Activated T-cell treated with anti-CD3 and anti-CD28 coated beads for 48 hours (primary cell): Measurements from ENCODE around the gene MAP4K4.

Source experiments
- DNase-seq: peaks from one replicate; pipeline ENCODE4 v3.0.0-alpha.2; 2020; ENCODE audit warnings: low read depth

MAP4K4 gene

DNA sequence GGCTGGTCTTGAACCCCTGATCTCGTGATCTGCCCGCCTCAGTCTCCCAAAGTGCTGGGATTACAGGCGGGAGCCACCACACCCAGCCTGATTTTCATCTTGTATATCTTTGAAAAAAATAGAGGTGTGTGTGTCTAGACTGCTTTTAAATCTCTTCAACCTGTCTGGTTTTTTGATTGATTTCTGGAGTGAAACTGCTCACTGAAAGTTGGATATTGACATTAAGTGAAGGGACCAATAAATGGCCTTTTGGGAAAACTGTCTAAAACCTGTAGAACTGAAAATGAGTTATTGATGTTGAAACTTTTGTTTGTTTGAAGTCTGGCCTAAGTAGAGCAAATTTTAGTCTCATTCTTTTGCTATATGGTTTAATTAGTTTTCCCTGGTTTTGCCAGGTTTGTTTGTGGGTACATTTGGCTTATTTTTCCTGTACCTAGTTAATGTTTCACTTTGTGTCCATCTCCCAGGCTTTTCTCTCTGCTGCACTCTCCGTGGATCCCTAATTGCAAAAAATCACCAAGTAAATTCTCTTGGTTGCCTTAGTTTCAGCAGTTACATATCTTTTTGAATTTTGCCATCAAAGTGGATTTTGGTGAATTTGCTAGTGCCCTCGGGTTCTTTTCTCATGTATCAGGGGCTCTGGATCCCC, 144.3 kb downstream of the MAP4K4 start:
- no peak for DNase-seq

GRCh38 chr2:101842471-101842870, 145.0 kb downstream of the MAP4K4 start:
- no peak for DNase-seq

GRCh38 chr2:101843048-101843447, 145.5 kb downstream of the MAP4K4 start:
- DNase-seq = no peak

DNA sequence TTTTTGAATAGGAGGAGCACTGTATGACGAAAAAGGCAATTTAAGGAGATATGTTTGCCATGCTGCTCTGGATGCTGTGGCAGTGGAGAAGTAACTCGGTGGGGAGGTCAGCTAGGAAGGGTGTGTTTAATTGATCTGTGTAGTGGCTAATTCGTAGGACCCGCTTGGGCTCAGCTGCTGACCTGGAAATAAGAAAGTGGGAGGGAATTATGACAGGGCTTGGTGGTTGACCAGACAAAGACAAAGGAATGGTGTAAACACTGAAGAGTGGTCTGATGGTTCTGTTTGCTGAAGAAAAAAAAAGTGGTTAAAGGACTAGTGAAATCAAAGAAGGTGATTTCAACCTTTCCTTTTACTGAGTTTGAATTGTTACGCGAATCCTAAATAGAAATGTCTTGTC, 146.0 kb downstream of the MAP4K4 start:
- DNase-seq = no peak

DNA sequence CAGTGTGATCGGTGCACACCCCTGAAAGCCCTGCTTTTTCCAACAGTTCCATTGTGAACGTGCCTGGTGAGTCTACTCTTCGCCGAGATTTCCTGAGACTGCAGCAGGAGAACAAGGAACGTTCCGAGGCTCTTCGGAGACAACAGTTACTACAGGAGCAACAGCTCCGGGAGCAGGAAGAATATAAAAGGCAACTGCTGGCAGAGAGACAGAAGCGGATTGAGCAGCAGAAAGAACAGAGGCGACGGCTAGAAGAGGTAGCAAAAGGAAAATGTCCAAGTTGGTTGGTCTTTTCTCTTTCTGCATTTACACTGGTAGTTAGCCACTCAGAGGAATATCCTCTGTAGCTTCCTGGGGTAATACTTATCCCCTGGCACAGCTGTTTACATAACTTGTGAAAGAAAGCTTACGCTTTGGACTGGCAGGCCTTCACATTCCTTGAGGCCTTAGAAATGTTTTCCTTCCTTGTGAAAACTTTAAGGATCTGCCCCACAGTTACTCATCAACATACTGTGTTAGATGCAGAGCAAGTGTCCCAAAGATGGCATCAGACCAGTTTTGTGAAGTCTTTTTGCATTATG, 146.6 kb downstream of the MAP4K4 start:
- no peak for DNase-seq

DNA sequence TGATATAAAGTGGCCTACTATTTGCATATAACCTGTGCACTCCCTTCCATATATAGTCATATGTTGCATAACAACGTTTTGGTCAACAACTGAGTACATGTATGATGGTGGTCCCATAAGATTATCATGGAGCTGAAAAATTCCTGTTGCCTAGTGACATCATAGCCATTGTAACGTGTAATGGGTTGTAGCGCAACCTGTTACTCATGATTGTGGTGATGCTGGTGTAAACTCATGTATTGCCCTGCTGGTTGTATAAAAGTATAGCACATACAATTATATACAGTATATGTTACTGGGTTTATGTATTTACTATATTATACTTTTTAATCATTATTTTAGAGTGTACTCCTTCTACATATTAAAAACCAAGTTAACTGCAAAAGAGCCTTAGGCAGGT, 149.5 kb downstream of the MAP4K4 start:
- DNase-seq = no peak

DNA sequence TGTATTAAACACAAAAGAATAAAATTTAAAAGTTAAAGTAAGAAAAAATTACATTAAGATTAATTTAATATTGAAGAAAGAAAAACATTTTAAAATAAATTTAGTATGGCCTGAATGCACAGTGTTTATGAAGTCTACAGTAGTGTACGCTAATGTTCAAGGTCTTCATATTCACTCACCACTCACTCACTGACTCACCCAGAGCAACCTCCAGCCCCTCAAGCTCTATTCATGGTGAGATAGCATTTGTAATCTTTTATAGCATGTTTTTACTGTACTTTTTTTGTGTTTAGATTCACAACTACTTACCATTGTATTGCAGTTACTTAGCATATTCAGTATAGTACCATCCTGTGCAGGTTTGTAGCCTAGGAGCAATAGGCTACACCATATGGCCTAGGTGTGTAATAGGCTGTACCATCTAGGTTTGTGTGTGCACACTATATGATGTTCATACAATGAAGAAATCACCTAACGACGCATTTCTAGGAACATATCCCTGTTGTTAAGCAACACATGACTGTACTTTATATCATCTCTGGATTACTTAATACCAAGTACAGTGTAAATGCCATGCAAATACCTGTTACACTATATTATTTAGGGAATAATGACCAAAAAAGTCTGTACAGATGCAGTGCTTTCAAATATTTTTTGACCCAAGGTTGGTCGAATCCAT, 150.3 kb downstream of the MAP4K4 start:
- DNase-seq = no peak

- no peak for DNase-seq
Observed at GRCh38 chr2:101848769-101849410, 151.4 kb downstream of the MAP4K4 start.

DNA sequence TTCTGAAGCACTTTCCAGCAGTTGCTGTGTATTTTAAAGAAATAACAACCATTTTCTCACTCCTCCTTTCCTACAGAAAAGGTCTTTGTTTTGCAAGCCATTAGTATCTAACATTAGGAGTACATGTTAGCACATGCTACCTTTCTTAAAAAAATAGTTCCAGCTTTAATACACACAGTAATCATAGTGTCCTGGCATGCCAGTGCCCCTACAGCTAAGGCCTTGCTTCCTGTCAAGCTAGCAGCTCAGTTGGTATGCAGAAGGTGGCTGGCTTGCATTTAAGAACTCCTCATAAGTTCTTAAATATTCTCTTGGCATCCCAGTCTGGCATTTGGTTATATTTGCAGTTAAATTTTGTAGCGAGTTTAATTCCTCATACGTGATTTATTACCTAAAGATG, 152.9 kb downstream of the MAP4K4 start:
- DNase-seq = no peak

DNA sequence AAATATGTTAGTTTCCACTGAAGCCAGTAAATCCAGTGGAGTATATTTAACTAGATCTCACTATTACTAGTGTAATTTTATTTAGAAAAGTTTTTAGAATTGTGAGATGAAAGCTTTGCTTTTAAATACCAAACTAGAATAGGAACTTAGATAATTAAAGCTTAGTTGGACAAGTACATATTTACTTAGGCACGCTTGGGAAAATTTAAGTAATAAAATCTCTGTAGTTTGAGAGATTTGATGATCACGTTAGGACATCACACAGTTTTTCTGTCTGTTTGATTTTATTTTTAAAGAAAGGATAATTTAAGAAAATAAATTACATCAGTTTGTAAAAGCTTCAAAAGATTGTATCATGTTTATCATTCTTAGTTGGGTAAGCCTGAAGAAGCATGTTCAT, 153.5 kb downstream of the MAP4K4 start:
- DNase-seq = no peak

- no peak for DNase-seq
Observed at GRCh38 chr2:101852824-101853223, 155.3 kb downstream of the MAP4K4 start.

DNA sequence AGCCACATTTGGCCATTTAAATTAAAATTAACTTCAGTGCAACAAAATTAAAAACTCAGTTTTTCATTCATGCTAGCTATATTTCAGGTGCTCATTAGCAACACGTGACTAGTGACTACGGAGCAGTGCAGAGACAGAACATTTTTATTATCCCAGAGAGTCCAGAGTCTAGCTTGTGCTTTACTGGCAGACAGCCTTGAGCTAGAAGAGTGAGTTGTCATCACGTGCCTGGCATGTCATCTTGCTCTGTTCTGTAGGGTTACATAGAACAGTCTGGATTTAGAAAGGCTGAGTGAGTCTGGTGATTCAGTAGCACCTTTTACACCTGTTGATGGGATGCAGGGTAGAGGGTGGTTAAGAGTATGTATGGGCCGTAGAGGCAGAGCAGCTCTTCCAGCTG, 157.4 kb downstream of the MAP4K4 start:
- DNase-seq = no peak

GRCh38 chr2:101855776-101856175, 158.3 kb downstream of the MAP4K4 start:
- DNase-seq = no peak

- DNase-seq = no peak
Observed at GRCh38 chr2:101858246-101858645, 160.7 kb downstream of the MAP4K4 start.

GRCh38 chr2:101858910-101859309, 161.4 kb downstream of the MAP4K4 start:
- no peak for DNase-seq

- no peak for DNase-seq
Observed at GRCh38 chr2:101859604-101860003, 162.1 kb downstream of the MAP4K4 start.

GRCh38 chr2:101860157-101860556, 162.7 kb downstream of the MAP4K4 start:
- no peak for DNase-seq

GRCh38 chr2:101860782-101861181, 163.3 kb downstream of the MAP4K4 start:
- DNase-seq = no peak

DNA sequence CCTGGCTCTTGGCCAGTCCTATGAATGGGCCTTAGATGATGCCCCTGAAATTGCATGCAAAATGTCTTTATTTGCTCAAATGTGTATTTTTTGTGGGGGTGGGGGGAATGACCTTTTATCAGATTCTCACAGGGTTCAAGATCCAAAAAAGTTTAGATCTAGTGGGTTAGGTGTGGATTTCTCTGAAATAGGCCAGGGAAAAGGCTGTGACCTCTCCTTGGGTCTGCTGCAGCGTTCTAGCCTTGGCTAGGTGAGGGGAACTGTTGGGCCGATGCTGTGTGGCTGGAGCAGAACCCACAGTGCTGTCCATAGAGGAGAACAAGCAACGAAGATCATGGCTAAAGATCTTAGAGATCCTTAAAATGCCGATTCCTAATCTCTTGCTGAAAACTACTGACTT, 163.9 kb downstream of the MAP4K4 start:
- no peak for DNase-seq

GRCh38 chr2:101863534-101863933, 166.0 kb downstream of the MAP4K4 start:
- DNase-seq = no peak

GRCh38 chr2:101864426-101864825, 166.9 kb downstream of the MAP4K4 start:
- no peak for DNase-seq

DNA sequence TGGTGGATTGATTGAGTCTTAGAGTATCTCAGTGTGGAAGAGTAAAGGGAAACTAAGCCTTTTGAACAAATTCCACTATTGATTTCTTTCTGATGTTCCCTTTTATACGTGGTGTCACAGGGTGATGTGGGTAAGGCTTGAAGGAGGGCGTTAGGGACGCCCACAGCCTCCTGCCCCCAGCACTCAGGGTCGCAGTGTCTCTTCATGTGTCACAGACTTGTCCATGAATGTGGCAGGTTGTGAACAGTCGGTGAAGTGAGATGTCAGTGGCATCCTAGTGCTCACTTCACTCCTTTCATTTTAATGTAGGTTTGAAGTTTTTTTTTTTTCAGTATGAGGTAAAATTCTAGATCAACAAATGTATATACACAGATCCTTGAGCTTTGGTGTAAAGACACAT, 171.0 kb downstream of the MAP4K4 start:
- no peak for DNase-seq

GRCh38 chr2:101869527-101869926, 172.0 kb downstream of the MAP4K4 start:
- DNase-seq = no peak
